IPS DF 6.9 (cell line): ENCODE measurements around the gene FOXO3B.
A peak's percentile ranks its signal among the peaks of the same experiment; 100 is the strongest.
"Not testable (repeated sequence)": the region's sequence is repeated elsewhere in the genome, so short reads cannot be mapped to it uniquely, and the experiment has no call there.

Experiments used
- DNase-seq: peaks from one replicate; pipeline ENCODE4 v3.0.0-alpha.2; 2013; ENCODE audit warnings: low read depth, low spot score
- H3K27ac ChIP-seq: one replicate; pipeline ENCODE4 v1.5.1; 2013; ENCODE audit warnings: low read length, control low read depth
- H3K27me3 ChIP-seq: 2 replicates; pipeline ENCODE4 v1.6.1; 2013; ENCODE audit warnings: mild to moderate bottlenecking, low read length; ENCODE audit not compliant: control insufficient read depth, insufficient read depth
- H3K36me3 ChIP-seq: 2 replicates; pipeline ENCODE4 v1.6.1; 2013; ENCODE audit warnings: low read length; ENCODE audit not compliant: control insufficient read depth, insufficient read depth
- H3K4me1 ChIP-seq: 2 replicates; pipeline ENCODE4 v1.6.1; 2013; ENCODE audit warnings: low read length; ENCODE audit not compliant: control insufficient read depth, insufficient read depth
- H3K4me3 ChIP-seq: 2 replicates; pipeline ENCODE4 v1.5.1; 2013; ENCODE audit warnings: mild to moderate bottlenecking, low read length
- H3K9me3 ChIP-seq: 2 replicates; pipeline ENCODE4 v1.6.1; 2013; ENCODE audit warnings: low read length, inconsistent platforms; ENCODE audit not compliant: control insufficient read depth, insufficient read depth
- WGBS: extraction: QIAGEN DNeasy Blood & Tissue Kit; methylation state at CpG from one replicate; pipeline ENCODE4 v1.1.7; 2013; ENCODE audit warnings: mixed read lengths, missing lambda C conversion rate; ENCODE audit not compliant: insufficient read length, insufficient coverage; 5-methylcytosine and 5-hydroxymethylcytosine counted together

Gene FOXO3B

GRCh38 chr17:18698473-18699103, 16.5 kb upstream of the FOXO3B start:
- not testable (repeated sequence) for DNase-seq, H3K27ac ChIP-seq, H3K36me3 ChIP-seq, H3K27me3 ChIP-seq, H3K4me1 ChIP-seq, H3K9me3 ChIP-seq
- no CpG with 5 or more reads among the region's 8 CpGs for WGBS
- peak overlapping the region; percentile 62; the same call in 1 of the 2 replicates for H3K4me3 ChIP-seq

GRCh38 chr17:18695143-18695542, 13.0 kb upstream of the FOXO3B start:
- H3K4me3 ChIP-seq, H3K4me1 ChIP-seq, H3K27me3 ChIP-seq, DNase-seq, H3K27ac ChIP-seq, H3K9me3 ChIP-seq, H3K36me3 ChIP-seq: not testable (repeated sequence)
- no CpG with 5 or more reads among the region's 2 CpGs for WGBS

- not testable (repeated sequence) for H3K4me1 ChIP-seq, H3K4me3 ChIP-seq, H3K27me3 ChIP-seq, H3K27ac ChIP-seq, H3K36me3 ChIP-seq, H3K9me3 ChIP-seq, DNase-seq
- WGBS, result no CpG with 5 or more reads among the region's 3 CpGs
Observed at GRCh38 chr17:18682668-18683067, 554 bp upstream of the FOXO3B start.

- not testable (repeated sequence) for DNase-seq, H3K27me3 ChIP-seq, H3K9me3 ChIP-seq, H3K36me3 ChIP-seq, H3K27ac ChIP-seq, H3K4me1 ChIP-seq, H3K4me3 ChIP-seq
- no CpG with 5 or more reads among the region's 29 CpGs for WGBS
Observed at GRCh38 chr17:18677381-18677780, 4.7 kb downstream of the FOXO3B start.

- H3K27ac ChIP-seq, H3K9me3 ChIP-seq, H3K4me3 ChIP-seq, H3K4me1 ChIP-seq, H3K36me3 ChIP-seq, H3K27me3 ChIP-seq, DNase-seq: not testable (repeated sequence)
- WGBS, result no CpG with 5 or more reads among the region's 3 CpGs
Observed at GRCh38 chr17:18676928-18677327, 5.2 kb downstream of the FOXO3B start.

- H3K9me3 ChIP-seq, H3K4me1 ChIP-seq, H3K4me3 ChIP-seq, H3K27ac ChIP-seq, H3K36me3 ChIP-seq, H3K27me3 ChIP-seq, DNase-seq: not testable (repeated sequence)
- WGBS, result no CpG with 5 or more reads among the region's 102 CpGs
Observed at GRCh38 chr17:18672395-18673227, 9.5 kb downstream of the FOXO3B start.

GRCh38 chr17:18668625-18669024, 13.5 kb downstream of the FOXO3B start:
- not testable (repeated sequence) for H3K27ac ChIP-seq, H3K36me3 ChIP-seq, H3K27me3 ChIP-seq, H3K4me1 ChIP-seq, H3K4me3 ChIP-seq, DNase-seq, H3K9me3 ChIP-seq
- no CpG with 5 or more reads among the region's 1 CpG for WGBS

GRCh38 chr17:18667535-18667934, 14.6 kb downstream of the FOXO3B start:
- H3K27me3 ChIP-seq, H3K9me3 ChIP-seq, H3K4me3 ChIP-seq, H3K4me1 ChIP-seq, DNase-seq, H3K27ac ChIP-seq, H3K36me3 ChIP-seq: not testable (repeated sequence)
- WGBS, result no CpG with 5 or more reads among the region's 3 CpGs

- H3K27ac ChIP-seq, H3K27me3 ChIP-seq, H3K9me3 ChIP-seq, H3K4me1 ChIP-seq, H3K36me3 ChIP-seq, H3K4me3 ChIP-seq, DNase-seq: not testable (repeated sequence)
- no CpG with 5 or more reads among the region's 2 CpGs for WGBS
Observed at GRCh38 chr17:18666326-18666725, 15.8 kb downstream of the FOXO3B start.

- not testable (repeated sequence) for H3K27ac ChIP-seq, H3K9me3 ChIP-seq
- no CpG with 5 or more reads among the region's 5 CpGs for WGBS
Observed at GRCh38 chr17:18661924-18662624, 20.0 kb downstream of the FOXO3B start.

More at GRCh38 chr17:18661924-18662624, 20.0 kb downstream of the FOXO3B start:
- H3K4me1 ChIP-seq, H3K4me3 ChIP-seq, DNase-seq, H3K27me3 ChIP-seq, H3K36me3 ChIP-seq: not testable (repeated sequence)
